ENCODE measurements around the gene TRPM4. TPM values are rescaled to one million over a fixed set of nuclear protein-coding genes. Genes with fewer than 3 reads are reported as not detected.
"Not testable (repeated sequence)": the region's sequence is repeated elsewhere in the genome, so short reads cannot be mapped to it uniquely, and the experiment has no call there.

The TRPM4 gene
- total and polyA plus RNA-seq, 2 experiments from 2014 or later: 7.0 to 20.5 TPM

DNA sequence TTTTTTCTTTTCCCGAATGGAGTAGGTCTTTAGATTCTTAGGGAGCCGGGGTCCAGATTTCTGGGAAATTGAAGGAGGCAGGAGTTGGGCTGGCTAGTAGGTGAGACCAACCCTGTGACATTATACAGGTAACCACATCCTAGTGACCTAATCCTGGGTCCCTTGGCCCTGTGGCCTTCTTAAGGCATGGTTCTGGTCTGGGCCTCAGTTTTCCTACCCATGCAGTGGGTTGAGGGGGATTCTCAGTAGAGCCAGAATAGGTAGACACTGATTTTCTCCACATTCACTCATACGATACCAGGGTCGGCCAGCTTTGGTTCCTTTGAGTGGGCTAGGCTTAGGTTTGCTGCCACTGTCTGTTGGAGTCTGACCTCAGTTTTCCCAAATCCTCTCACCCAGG, 31.0 kb upstream of the TRPM4 start:
- Histone ChIP-seq H3K9me2 (replicated peaks; ENCODE audit: insufficient read depth) (no peaks in the 10 kb centered on the region), H3K27me3 (no peaks in the 10 kb centered on the region), H3K36me3 (replicated peaks; ENCODE audit: insufficient read depth, low read depth) (no peaks in the 10 kb centered on the region), H4K20me1 (ENCODE audit: insufficient read depth, poor library complexity, severe bottlenecking) (no peaks in the 10 kb centered on the region), H3K4me2 (no peak overlapping the region), H3K27ac (no peak overlapping the region), H3K4me1 (ENCODE audit: insufficient read depth) (no peaks in the 10 kb centered on the region), H3K79me2 (no peaks in the 10 kb centered on the region), H2AFZ (no peak overlapping the region), H3K4me3 (no peak overlapping the region), H3K9me3 (ENCODE audit: low read depth) (no peaks in the 10 kb centered on the region)
- TF ChIP-seq EZH2phosphoT487 (IDR thresholded peaks at IDR 0.05; ENCODE audit: low read depth, severe bottlenecking, unreplicated experiment): no peak
- TF ChIP-seq, protein P1, sequence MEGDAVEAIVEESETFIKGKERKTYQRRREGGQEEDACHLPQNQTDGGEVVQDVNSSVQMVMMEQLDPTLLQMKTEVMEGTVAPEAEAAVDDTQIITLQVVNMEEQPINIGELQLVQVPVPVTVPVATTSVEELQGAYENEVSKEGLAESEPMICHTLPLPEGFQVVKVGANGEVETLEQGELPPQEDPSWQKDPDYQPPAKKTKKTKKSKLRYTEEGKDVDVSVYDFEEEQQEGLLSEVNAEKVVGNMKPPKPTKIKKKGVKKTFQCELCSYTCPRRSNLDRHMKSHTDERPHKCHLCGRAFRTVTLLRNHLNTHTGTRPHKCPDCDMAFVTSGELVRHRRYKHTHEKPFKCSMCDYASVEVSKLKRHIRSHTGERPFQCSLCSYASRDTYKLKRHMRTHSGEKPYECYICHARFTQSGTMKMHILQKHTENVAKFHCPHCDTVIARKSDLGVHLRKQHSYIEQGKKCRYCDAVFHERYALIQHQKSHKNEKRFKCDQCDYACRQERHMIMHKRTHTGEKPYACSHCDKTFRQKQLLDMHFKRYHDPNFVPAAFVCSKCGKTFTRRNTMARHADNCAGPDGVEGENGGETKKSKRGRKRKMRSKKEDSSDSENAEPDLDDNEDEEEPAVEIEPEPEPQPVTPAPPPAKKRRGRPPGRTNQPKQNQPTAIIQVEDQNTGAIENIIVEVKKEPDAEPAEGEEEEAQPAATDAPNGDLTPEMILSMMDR (IDR thresholded peaks at IDR 0.05; ENCODE audit: poor library complexity): no peak
- no peak for TF ChIP-seq EZH2 (IDR thresholded peaks at IDR 0.05; ENCODE audit: borderline replicate concordance)
- WGBS (ENCODE audit: low lambda C conversion rate, missing lambda C conversion rate): 70% methylated on average over 4 of the region's 4 CpGs
- DNase-seq (ENCODE audit: low spot score): no peak

DNA sequence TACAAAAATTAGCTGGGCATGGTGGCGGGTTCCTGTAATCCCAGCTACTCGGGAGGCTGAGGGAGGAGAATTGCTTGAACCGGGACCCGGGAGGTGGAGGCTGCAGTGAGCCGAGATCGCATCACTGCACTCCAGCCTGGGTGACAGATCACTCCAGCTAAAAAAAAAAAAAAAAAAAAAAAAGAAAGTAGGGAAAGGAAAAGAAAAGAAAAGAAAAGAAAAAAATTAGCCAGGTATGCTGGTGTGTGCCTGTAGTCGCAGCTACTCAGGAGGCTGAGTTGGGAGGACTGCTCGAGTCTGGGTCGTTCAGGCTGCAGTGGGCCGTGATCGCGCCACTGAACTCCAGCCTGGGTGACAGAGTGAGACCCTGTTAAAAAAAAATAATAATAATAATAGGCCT, 30.4 kb upstream of the TRPM4 start:
- H3K4me3 ChIP-seq; H2AFZ ChIP-seq; H3K9me3 ChIP-seq (ENCODE audit: low read depth); H3K27ac ChIP-seq; H3K27me3 ChIP-seq; H3K36me3 ChIP-seq (replicated peaks; ENCODE audit: insufficient read depth, low read depth); H4K20me1 ChIP-seq (ENCODE audit: insufficient read depth, poor library complexity, severe bottlenecking); H3K4me1 ChIP-seq (ENCODE audit: insufficient read depth); H3K9me2 ChIP-seq (replicated peaks; ENCODE audit: insufficient read depth); H3K79me2 ChIP-seq; DNase-seq (ENCODE audit: low spot score): not testable (repeated sequence)
- WGBS (ENCODE audit: low lambda C conversion rate, missing lambda C conversion rate): over 99% methylated on average over 12 of the region's 12 CpGs
- peak overlapping the region; percentile 73 for H3K4me2 ChIP-seq

DNA sequence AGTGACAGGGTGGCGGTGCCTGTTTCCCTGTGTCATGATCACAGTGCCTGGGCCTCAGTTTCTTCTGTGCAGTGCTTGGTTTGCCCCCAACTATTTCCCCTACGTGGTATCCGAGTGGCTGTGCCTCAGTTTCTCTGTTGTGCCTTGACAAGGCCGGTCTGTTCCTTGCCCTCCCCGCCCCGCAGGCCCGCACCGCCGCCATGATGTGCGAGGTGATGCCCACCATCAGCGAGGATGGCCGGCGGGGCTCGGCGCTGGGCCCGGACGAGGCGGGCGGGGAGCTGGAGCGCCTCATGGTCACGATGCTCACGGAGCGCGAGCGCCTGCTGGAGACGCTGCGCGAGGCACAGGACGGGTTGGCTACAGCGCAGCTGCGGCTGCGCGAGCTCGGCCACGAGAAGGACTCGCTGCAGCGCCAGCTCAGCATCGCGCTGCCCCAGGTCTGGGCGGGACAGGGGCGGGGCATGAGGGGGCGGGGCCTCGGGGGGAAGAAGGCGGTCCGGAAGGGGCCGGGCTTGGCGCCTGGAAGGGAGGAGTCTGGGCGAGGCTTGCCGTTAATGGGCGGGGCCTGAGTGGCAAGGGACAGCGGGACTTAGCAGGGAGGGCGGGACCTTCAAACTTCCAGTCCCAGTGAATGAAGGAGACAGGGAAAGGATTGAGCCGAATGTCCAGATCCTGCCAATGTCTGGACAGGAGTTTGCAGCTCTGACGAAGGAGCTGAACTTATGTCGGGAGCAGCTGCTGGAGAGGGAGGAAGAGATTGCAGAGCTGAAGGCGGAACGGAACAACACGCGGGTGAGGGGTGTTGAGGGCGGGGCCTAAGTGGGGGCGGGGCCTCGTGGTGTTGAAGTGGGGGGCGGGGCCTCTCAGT, 29.7 kb upstream of the TRPM4 start:
- Histone ChIP-seq H3K79me2 (no peaks in the 10 kb centered on the region), H3K4me1 (ENCODE audit: insufficient read depth) (no peaks in the 10 kb centered on the region), H3K9me3 (ENCODE audit: low read depth) (no peaks in the 10 kb centered on the region), H3K4me3 (no peak overlapping the region), H3K27me3 (no peaks in the 10 kb centered on the region), H3K27ac (peak overlapping the region; percentile 76), H3K9me2 (replicated peaks; ENCODE audit: insufficient read depth) (no peaks in the 10 kb centered on the region), H3K36me3 (replicated peaks; ENCODE audit: insufficient read depth, low read depth) (no peaks in the 10 kb centered on the region), H4K20me1 (ENCODE audit: insufficient read depth, poor library complexity, severe bottlenecking) (no peaks in the 10 kb centered on the region), H2AFZ (peak overlapping the region; percentile 49), H3K4me2 (peak overlapping the region; percentile 79)
- TF ChIP-seq EZH2 (IDR thresholded peaks at IDR 0.05; ENCODE audit: borderline replicate concordance) (no peak), EZH2phosphoT487 (IDR thresholded peaks at IDR 0.05; ENCODE audit: low read depth, severe bottlenecking, unreplicated experiment) (no peak)
- TF ChIP-seq, protein P1 (IDR thresholded peaks at IDR 0.05; ENCODE audit: poor library complexity): no peak
- WGBS (ENCODE audit: low lambda C conversion rate, missing lambda C conversion rate): 10% methylated on average over 31 of the region's 63 CpGs
- peak; percentile 98 for DNase-seq (ENCODE audit: low spot score)

DNA sequence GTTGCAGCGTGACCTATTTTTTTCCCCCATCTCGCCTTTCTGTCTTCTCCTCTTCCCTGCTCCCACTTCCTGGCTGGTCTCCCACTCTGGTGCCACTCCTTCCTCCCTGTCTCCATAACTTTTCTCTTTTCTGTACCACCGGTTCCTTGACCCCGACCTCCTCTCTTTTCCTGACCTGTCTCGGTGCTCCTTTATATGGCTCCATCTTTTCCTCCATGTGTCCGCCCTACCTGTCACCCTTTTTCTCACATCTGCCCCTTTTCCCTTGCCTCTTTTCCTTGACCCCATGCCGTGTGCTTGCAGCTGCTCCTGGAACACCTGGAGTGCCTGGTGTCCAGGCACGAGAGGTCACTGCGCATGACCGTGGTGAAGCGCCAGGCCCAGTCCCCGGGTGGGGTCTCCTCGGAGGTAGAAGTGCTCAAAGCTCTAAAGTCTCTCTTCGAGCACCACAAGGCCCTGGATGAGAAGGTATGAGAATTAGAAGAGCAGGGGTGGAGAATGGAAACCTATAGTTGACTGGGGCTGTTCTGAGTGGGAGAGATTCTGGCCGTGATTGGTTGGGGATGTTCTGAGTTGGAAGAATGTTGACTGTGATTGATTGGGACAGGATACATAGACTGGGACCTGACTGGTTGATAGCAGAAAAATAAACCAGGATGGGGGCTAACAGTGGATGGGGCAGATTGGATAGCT, 28.9 kb upstream of the TRPM4 start:
- WGBS (ENCODE audit: low lambda C conversion rate, missing lambda C conversion rate): 89% methylated on average over 13 of the region's 15 CpGs
- TF ChIP-seq EZH2phosphoT487 (IDR thresholded peaks at IDR 0.05; ENCODE audit: low read depth, severe bottlenecking, unreplicated experiment): no peak
- TF ChIP-seq, protein P1 (IDR thresholded peaks at IDR 0.05; ENCODE audit: poor library complexity): no peak
- TF ChIP-seq EZH2 (IDR thresholded peaks at IDR 0.05; ENCODE audit: borderline replicate concordance): no peak
- no peak overlapping the region for H2AFZ ChIP-seq
- H3K27ac ChIP-seq: no peak overlapping the region
- H3K36me3 ChIP-seq (replicated peaks; ENCODE audit: insufficient read depth, low read depth): no peaks in the 10 kb centered on the region
- H3K4me2 ChIP-seq: peak overlapping the region; percentile 79
- H3K4me1 ChIP-seq (ENCODE audit: insufficient read depth): no peaks in the 10 kb centered on the region
- H3K9me2 ChIP-seq (replicated peaks; ENCODE audit: insufficient read depth): no peaks in the 10 kb centered on the region
- no peaks in the 10 kb centered on the region for H3K27me3 ChIP-seq
- H4K20me1 ChIP-seq (ENCODE audit: insufficient read depth, poor library complexity, severe bottlenecking): no peaks in the 10 kb centered on the region
- no peaks in the 10 kb centered on the region for H3K79me2 ChIP-seq
- H3K9me3 ChIP-seq (ENCODE audit: low read depth): no peaks in the 10 kb centered on the region
- DNase-seq (ENCODE audit: low spot score): no peak
- H3K4me3 ChIP-seq: no peak overlapping the region

Measured in hepatocyte (in vitro differentiated cells).